Jurkat, Clone E6-1 (cell line): ENCODE measurements around the gene RNPEPL1.

ENCODE experiments used
- DNase-seq: peaks from one replicate; pipeline ENCODE4 v3.0.0-alpha.2; 2011; ENCODE audit warnings: low read depth, low spot score
- H3K4me3 ChIP-seq: 2 replicates; pipeline ENCODE4 v1.5.1; 2011; ENCODE audit warnings: mild to moderate bottlenecking, low read length, control low read depth, moderate library complexity

RNPEPL1 gene

DNA sequence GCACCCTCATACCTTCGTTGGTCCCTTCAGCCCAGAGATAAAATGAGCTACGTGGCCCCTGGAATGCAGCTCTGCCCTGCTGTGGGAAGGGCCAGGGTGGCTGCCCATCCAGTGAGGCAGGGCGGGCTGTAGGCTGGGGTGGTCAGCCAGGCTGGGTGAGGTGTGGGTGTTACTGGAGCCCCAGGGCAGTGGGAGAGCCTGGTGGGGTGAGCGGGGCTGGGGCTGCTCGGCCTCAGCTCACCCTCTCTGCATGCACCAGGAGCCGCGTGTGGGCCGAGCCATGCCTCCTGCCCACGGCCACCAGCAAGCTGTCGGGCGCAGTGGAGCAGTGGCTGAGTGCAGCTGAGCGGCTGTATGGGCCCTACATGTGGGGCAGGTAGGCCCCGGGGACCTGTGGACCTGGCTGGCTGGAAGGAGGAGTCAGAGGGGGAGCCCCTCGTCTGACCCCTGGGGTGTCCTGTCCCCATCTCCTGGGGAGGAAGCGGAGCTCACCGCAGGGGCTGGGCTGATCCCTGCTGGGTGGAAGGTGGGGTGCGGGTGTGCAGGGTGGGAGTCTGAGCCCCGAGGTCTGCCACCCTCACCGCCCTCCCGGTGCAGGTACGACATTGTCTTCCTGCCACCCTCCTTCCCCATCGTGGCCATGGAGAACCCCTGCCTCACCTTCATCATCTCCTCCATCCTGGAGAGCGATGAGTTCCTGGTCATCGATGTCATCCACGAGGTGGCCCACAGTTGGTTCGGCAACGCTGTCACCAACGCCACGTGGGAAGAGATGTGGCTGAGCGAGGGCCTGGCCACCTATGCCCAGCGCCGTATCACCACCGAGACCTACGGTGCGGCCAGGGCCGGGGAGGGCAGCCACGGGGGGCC lies 5.5 kb downstream of the RNPEPL1 start:
- H3K4me3 ChIP-seq = no peak overlapping the region
- no peak for DNase-seq

DNA sequence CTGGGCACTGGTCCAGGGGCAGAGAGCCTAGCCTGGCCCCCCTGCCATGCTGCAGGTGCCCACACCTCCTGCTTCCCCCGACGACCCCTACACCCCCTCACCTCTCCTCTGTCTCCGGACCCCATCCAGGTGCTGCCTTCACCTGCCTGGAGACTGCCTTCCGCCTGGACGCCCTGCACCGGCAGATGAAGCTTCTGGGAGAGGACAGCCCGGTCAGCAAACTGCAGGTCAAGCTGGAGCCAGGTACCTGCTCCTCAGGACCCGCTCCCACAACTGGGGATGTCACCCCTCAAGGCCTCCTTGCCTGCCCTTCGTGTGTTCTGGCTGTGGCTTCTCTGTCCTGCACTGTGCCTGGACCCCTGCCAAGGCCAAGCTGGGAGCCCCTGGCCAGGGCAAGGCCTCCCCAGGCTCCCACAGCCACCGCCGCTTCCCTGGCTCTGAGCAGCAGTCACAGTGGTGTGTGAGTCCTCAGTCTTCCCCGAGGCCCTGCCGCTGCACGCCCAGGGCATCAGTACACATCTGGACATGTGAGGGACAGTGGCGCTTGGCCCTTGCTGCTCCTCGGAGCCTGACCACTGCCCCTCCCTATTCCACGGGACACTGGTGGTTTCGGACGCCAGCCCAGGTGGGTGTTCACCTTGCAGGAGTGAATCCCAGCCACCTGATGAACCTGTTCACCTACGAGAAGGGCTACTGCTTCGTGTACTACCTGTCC lies 6.3 kb downstream of the RNPEPL1 start:
- no peak overlapping the region for H3K4me3 ChIP-seq
- no peak for DNase-seq

- no peak overlapping the region for H3K4me3 ChIP-seq
- no peak for DNase-seq
These were observed 7.0 kb downstream of the RNPEPL1 start for GRCh38 chr2:240575101-240575965.

DNA sequence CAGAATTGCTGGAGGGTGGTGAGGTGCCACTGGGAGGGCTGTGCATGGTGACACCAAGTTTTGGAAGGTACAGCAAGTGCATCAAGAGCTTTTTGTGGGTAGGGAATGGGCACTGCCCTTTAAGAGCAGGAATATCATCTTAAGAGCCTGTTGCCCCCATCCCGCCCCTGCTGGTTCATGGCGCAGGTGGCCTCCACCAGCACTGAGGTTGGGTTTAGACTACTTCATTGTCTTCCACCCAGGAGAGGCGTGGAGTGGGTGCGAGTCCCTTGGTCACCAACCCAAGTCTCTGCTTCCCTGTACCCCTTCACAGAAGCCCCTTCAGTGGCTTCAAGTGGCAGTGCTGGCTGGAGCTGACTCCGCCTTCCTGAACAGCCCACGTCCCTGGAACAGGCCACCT lies 7.8 kb downstream of the RNPEPL1 start:
- no peak for DNase-seq
- no peak overlapping the region for H3K4me3 ChIP-seq

DNA sequence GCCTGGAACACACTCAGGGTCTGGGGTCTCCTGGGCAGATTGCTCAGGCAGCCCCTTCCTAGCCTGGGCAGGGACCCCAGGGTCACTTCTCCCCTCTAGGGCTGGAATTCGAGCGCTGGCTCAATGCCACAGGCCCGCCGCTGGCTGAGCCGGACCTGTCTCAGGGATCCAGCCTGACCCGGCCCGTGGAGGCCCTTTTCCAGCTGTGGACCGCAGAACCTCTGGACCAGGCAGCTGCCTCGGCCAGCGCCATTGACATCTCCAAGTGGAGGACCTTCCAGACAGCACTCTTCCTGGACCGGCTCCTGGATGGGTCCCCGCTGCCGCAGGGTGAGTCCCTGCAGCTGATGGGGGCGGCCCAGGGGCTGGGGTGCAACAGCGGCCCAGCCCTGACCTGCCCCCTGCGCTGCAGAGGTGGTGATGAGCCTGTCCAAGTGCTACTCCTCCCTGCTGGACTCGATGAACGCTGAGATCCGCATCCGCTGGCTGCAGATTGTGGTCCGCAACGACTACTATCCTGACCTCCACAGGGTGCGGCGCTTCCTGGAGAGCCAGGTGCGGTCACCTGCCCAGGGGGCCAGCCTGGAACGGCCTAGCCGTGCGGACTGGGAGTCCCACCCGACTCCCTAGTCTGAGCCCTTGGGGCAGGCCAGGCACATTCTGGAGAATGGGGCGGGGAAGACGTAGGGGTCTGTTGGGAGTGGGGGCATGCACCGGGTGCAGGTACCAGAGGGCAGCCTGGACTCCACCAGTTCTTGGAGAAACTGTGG lies 8.3 kb downstream of the RNPEPL1 start:
- DNase-seq = no peak
- H3K4me3 ChIP-seq = no peak overlapping the region

GRCh38 chr2:240577281-240578109 lies 9.2 kb downstream of the RNPEPL1 start:
- no peak for DNase-seq
- H3K4me3 ChIP-seq = no peak overlapping the region

DNA sequence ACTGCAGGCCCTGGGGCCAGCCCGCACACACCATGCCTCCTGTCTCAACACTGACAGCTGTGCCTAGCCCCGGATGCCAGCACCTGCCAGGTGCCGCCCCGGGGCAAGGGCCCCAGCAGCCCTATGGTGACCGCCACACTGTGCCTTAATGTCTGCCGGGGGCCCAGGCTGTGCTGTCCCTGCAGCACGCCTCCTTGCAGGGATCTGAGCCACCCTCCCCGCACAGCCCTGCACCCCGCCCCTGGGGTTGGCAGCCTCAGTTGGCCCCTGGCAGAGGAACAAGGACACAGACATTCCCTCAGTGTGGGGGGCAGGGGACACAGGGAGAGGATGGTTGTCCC lies 9.8 kb downstream of the RNPEPL1 start:
- no peak overlapping the region for H3K4me3 ChIP-seq
- DNase-seq = no peak

DNA sequence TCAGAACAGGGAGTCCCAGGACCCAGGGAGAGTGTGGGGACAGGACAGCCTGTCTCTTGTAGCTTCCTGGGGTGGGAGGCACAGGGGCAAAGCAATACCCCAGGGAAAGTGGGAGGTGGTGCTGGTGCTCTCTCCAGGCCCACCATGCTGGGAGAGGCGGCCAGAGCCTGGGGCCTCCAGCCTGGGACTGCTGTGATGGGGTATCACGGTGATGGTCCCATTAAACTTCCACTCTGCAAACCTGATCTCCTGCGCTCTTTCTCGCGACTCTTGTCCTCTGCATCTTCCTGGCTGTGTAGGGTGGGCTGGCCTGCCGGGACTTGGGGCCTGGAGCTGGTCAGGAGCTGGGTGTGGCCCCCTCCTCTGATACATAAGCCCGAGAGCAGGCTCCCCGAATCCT lies 10.2 kb downstream of the RNPEPL1 start:
- DNase-seq = no peak
- no peak overlapping the region for H3K4me3 ChIP-seq

DNA sequence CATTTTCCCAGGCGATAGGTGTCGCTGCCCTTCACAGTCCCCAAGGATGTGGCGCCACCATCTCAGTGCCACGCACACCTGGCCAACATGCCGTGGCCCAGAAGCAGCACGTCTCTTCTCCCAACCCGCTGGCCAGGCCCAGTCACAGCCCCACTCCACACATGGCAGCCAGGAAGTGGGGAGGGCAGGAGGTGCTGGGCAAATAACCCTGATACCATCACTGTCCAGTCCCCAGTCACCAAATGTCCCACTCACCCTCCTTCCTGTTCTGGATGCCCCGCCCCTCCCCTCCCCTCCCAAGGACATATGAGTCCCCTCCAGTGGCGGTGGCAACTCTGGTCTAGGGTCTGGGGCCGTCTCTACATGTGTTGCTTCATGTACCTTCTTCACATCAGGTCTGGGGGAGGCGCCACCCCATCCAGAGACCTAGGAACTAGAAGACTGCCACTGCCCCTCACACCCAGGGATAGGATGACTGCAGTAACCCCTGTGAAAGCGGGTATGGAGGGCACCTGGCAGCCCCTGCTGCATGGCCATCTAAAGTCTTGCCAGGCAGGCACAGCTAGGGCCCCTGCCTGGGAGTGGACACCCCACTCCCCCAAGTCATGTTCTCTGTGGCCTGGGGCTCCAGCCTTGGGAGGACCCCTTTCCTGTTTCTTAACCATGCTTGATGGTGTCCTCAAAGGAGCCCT lies 10.9 kb downstream of the RNPEPL1 start:
- no peak for DNase-seq
- no peak overlapping the region for H3K4me3 ChIP-seq

- peak; percentile 91 for DNase-seq
These were observed 11.7 kb downstream of the RNPEPL1 start for GRCh38 chr2:240579771-240580614.

DNA sequence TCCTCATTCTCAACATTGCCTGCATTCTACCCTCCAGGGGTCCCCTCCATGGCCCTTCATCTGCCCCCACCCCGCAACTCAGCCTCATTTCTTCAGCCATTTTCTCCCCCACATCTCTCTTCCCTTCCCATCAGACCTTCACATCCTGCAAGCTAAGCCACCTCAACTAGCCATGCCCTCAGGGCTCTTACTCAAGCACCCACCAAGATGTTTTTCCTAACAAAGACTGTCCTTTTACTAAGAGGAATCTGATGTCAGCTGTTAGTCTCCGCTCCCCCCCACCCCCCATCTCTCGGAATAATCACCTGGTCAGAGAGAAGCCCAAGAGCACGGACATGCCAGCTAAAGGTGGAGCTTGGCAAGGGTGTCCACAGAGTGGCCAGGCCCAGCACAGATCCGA lies 13.5 kb downstream of the RNPEPL1 start:
- no peak overlapping the region for H3K4me3 ChIP-seq
- no peak for DNase-seq

More at GRCh38 chr2:240579771-240580614, 11.7 kb downstream of the RNPEPL1 start:
- H3K4me3 ChIP-seq = no peak overlapping the region

- no peak overlapping the region for H3K4me3 ChIP-seq
- no peak for DNase-seq
These were observed 14.5 kb downstream of the RNPEPL1 start for GRCh38 chr2:240582781-240583180.

- no peak overlapping the region for H3K4me3 ChIP-seq
- no peak for DNase-seq
These were observed 15.5 kb downstream of the RNPEPL1 start for GRCh38 chr2:240583774-240584173.

DNA sequence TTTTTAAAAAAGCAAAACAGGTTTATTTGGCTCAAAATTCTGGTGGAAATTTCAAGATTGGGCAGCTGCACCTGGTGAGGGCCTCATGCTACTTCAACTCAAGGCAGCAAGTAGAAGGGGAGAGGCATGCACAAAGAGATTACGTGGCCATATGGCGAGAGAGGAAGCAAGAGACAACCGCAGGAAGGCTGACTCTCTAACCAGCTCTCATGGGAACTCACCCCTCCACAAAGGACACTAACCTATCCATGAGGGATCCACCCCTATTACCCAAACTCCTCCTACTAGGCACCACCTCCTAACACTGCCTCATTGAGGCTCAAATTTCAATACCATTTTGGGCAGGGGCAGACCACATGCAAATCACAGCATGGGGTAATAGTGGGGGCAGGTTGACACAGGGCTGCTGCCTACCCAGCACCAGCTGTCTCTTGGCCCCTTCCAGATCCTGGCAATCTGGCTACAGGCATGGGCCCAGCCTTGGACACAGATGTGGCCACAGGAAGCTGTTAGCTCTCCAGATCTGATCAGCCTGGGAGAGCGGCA lies 16.3 kb downstream of the RNPEPL1 start:
- H3K4me3 ChIP-seq = peak overlapping the region; percentile 97
- DNase-seq = peak; percentile 96

DNA sequence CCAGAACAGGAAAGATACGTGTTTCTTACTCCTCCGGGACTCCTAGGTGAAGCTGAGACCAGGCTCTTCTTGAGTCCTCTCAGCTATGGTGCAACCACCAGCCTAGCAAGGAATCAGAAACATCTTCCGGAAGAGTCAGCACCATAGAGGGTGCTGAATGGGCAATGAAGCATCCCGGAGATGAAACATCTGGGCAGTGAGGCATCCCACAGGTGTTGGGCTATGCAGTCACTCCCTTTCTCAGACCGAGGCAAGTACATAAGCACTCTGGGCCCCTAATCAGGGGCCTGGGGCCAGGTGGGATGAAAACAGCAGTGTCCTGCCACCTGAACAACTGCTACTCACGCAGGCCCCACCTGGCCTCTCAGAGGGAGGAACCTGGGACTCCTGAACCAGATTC lies 16.8 kb downstream of the RNPEPL1 start:
- H3K4me3 ChIP-seq = peak overlapping the region; percentile 97
- no peak for DNase-seq

DNA sequence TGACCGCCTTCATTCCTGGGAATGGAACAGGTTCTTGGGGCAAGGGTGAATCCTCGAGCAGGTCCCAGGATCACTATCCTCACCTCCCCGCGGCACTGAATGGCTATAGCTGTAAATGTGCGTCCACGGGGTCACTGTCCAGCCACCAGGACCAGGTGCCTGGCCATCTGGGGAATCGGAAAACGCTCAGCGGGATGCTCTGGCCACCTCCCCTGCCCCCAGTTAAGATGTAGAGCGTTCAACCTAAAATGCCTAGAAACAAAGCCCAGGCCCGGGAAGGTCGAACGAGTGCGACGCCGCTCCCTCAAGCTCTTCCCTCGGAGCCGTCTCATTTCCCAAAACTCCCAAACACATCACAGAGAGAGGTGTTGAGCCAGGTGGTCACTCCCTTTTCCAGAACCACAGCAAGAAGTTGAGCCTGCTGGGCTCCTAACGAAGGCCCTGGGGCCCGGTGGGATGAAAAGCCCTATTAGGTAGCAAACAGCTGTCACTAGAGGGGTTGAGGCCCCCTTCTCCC lies 17.5 kb downstream of the RNPEPL1 start:
- DNase-seq = no peak
- H3K4me3 ChIP-seq = peak overlapping the region; percentile 97
